Right renal pelvis (tissue), 4 donors: Measurements from ENCODE around the gene DIP2C. TPM values are rescaled to one million over a fixed set of nuclear protein-coding genes. Genes with fewer than 3 reads are reported as not detected.

ENCODE experiments used
- DNase-seq, 4 donors: peaks; one replicate each; pipeline ENCODE4 v3.0.0-alpha.2; 2013; ENCODE audit warnings: low read depth in 4 of 4, low spot score in 3 of 4, missing footprints in 1 of 4
- polyA plus RNA-seq, 4 donors: library from polyadenylated mRNA; unstranded; fragments of 120-200 nt; gene quantifications; one replicate each; pipeline ENCODE4 v1.2.1, GENCODE V29; 2013; ENCODE audit not compliant: insufficient read length in 4 of 4

DIP2C gene
- polyA plus RNA-seq, 4 donors: 19.6 to 22.4 (median 21.1) TPM

DNA sequence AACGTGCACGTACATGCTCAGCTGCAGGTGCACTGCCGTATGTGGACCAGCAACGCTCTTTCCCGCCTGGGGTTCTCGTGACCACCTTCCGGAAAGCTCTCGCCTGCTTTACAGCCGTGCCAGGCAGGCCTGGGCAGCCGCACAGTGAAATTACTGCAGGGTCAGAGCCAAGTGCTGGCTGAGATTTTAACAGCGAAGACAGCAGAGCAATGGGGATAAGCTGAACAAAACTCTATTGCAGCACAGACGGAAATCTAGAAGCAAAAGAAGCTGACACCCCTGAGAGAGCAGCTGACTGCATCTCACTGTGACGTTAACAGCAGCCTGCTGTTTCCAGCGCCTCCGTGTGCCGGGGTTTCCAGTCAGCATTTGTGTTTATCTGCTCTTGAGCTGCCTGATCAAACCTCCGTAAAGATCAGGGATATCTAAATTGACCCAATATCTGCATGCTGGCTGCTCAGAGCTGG lies 179.0 kb downstream of the DIP2C start:
- DNase-seq: no peak

DNA sequence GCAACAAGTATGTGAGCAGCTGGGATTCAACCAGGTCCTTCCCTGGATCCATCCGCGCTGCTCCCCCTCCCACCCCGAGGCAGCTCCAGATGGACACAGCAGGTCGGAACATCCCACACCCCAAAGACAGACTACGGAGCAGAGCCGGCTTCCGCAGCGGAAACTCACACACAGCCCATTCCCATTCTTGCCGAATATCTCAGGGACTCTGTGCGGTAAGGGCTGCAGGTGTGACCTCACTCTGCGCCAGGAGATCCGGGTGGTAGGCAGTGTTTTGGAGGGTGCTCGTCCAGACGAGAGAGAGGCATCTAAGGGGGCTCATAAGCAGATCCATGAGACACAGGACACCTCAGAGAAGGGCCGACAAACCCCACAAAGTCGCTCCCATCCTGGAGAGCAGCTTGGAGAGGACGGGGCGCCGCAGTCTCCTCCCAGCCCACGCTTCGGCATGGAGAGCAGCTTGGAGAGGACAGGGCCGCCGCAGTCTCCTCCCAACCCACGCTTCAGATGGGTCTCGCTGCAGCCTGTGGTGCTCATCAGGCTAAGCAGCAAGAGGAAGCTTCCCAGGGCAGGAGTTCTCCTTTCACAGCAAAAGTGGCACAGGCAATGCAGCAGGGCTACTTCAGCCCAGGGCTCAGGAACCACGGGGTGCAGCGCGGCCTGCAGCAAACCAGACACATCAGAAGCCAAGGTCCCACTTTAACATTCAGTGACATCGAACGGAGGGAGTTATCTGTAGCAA lies 179.9 kb downstream of the DIP2C start:
- DNase-seq: no peak

DNA sequence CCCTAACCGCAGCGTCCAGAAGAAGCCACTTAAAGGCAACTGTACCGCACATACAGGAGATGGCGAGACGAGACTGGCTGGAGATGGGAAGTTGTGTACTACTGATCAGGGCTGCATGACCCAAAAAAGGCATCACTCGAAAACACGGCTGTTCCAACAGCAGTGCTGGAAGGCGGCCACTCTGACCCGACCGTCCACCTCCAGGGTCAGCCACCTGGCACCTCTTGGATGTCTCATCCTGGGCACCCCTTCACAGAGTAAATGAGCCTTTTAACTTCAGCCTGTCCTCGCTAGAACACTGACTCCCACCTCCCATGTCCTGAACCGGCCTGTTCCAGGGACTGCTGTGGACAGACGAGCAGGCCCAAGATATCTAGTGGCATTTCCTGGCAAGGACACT lies 180.7 kb downstream of the DIP2C start:
- no peak for DNase-seq

DNA sequence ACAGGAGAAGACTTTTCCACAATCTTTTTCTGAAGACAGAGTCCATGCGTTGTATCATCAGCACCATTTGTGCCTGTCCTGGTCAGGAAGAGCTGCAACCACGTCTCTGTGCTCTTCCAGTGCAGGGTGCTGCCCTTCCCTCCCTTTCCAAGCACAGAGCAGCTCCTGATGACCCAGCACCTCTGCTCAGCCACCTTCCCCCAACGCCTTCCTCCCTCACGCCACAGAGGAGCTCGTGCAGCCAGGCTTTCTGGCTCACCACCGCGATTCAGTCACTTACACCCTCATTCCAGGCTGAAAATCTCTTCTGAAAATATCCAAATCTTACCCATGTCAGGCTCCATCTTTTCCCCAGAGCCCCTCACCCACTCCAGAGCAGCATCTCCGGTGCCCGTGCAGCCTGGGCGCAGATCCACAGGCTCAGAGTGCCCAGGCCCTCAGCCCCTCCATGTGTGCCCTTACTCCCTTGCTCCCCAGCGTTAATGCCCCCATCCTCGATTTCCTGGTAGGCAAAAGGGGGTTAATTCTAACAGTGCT lies 181.5 kb downstream of the DIP2C start:
- no peak for DNase-seq

DNA sequence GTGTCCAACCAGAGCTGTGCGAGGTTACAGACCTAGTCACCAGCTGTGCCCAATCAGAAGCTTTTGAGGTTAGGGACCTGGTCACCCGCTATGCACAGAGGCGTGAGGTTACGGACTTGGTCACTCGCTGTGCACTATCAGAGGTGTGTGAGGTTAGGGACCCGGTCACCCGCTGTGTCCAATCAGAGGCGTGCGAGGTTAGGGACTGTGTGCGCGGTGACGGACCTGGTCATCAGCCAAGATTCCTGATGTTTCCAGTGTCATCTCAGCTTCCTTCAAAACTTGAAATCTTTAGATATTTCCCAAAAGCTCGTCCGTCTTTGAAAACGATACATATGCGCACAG lies 182.1 kb downstream of the DIP2C start:
- DNase-seq: no peak

DNA sequence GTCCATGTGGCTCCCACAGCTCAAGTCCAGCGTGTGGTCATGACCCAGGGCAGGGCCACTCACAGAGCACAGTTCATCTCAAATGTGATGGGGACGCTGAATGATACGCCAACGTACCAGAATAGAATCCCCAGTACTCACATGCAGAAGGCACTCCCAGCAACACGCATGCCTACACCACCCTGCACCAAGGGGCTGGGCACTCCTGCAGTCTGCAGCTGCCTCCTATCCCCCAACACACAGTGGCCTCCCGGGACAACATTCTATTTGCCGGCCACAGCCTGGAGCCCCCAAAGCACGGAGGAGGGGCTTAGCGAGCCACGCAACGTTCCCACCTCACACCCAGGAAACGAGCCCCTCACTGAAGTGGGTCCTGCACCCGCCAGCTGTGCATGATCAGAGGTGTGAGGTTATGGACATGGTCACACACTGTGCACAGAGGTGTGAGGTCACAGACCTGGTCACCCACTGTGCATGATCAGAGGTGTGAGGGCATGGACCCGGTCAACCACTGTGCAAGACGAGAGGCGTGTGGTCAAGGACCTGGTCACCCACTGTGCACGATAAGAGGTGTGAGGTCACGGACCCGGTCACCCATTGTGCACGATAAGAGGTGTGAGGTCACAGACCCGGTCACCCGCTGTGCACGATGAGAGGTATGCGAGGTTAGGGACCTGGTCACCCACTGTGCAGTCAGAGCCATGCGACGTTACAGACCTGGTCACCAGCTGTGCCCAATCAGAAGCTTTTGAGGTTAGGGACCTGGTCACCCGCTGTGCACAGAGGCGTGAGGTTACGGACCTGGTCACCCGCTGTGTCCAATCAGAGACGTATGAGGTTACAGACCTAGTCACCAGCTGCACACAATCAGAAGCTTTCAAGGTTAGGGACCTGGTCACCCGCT lies 182.8 kb downstream of the DIP2C start:
- DNase-seq: no peak

DNA sequence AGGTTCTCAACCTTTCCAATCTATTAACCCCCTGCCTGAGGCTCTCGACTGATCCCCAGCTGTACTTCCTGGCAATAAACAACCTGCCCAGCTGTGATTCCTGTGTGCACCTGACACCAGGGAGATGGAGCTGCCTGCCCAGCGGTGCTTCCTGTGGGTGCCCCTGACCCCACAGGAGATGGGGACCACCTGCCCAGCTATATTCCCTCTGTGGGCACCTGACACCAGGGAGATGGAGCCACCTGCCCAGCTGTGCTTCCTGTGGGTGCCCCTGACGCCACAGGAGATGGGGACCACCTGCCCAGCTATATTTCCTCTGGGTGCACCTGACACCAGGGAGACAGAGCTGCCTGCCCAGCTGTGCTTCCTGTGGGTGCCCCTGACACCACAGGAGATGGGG lies 184.0 kb downstream of the DIP2C start:
- DNase-seq: no peak

DNA sequence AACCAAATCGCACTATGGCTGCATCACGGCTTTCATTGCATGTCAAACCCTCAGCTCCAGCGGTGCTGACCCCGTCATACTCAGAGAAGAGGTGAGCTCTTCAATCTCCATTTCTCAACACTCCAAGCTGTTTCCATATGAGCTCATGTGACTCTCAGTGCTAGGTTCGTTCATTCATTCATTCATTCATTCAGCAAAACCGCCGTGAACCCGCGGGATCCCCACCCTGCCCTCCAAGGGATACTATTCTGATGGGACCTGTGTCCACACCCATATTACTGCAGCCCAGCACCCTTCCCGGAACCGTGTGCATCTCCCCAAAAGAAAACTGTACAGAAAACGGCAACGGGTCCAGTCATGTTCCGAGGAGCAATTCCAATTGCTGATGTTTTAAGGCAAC lies 184.7 kb downstream of the DIP2C start:
- DNase-seq: no peak

DNA sequence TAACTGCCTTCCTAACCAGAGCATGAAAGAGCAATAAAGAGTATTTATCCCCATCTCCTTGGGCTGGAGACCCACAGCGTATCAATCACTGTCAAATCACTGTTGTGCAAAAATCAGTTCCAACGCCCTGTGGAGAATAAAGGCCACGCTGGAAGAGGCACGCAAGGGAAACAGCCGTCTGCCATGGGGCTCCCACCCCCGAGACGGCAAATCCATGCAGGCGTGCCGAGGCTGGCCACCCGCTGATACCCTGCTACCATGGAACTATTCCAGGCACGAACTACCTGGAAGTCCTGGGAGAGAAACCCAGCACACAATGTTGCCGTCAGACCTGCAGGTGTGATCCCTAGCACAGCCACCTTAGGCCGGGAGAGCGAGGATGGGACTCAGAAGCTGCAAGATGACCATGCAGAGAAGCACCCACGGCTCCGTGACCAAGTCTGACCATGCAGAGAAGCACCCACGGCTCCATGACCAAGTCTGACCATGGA lies 185.3 kb downstream of the DIP2C start:
- DNase-seq: no peak

DNA sequence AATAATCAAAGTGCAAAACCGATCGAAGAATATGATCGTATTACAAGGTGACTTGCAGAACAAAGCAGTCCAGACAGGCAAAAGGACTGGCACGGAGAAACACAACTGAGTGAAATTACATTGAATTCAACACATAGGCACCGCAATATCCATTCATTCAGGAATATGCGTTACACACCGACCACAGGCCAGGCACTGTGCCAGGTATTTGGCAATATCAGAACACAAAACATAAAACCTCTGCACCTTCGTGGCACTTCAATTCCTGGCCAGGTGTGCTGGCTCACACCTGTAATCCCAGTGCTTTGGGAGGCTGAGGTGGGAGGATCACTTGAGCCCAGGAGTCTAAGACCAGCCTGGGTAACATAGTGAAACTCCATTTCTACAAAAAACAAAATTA lies 187.9 kb downstream of the DIP2C start:
- DNase-seq: no peak

DNA sequence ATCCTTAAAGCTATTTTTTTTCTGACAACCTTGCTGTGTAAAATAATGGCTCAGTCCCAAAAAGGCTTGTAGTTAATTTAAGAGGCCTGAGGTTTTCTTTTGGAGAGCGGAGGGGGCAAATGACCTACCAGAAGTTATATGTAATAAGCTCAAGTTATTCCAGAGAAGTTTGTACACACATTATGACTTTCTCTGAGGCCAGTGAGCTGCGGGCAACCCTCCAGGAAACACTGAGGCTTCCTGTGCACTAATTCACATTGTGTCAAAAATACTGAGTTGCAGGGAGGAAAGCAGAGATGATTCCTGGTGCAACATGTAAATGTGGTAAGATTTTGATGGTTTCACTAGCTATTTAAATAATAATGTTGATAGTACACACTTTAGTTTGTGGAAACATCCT lies 188.6 kb downstream of the DIP2C start:
- DNase-seq: no peak

DNA sequence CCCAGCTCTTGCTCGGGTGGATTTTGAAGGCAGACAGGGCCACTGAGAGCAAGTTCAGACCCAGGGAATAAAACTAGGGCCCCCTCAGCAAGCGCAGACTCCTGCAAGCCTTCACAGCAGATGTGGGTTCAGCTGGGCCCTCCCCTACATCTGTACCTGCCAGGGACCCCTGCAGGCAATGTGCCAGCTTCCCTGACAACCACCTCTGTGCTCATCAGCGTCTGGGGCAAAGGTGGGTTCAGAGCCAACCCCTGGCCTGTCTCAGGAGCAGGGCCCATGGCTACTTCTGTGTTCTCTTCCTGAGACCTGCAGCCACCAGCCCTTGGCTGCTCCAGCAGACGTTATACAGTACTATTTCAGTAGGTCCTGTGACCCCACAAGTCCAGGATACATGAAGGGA lies 189.5 kb downstream of the DIP2C start:
- no peak for DNase-seq

DNA sequence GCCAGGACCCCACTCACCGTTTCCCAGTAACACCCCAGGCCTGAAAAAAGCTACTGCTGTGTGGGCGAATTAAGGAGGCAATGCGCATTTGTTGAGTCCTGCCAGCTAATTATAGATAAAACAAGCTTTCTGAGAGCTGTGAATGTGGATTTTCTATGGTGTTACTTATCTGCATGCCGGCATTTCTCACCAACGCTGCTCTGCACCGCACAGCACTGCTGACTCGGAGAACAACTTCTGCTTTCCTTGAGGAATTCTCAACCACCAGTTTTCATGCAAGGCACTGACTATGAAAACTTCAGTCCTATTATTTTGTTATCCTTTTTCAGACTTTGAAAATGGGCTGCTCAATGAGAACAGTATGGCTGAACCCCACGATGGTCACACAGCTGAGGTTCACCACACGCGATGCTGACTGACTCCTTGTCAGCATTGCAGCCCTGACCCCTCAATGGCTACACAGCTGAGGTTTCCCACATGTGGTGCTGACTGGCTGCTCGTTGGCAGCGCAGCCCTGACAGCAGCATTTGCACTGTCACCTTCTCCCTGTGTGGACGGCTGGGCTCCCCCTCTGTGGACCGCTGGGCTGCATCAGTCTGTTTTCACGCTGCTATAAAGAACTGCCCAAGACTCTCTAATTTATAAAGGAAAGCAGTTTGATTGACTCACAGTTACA lies 190.6 kb downstream of the DIP2C start:
- no peak for DNase-seq

DNA sequence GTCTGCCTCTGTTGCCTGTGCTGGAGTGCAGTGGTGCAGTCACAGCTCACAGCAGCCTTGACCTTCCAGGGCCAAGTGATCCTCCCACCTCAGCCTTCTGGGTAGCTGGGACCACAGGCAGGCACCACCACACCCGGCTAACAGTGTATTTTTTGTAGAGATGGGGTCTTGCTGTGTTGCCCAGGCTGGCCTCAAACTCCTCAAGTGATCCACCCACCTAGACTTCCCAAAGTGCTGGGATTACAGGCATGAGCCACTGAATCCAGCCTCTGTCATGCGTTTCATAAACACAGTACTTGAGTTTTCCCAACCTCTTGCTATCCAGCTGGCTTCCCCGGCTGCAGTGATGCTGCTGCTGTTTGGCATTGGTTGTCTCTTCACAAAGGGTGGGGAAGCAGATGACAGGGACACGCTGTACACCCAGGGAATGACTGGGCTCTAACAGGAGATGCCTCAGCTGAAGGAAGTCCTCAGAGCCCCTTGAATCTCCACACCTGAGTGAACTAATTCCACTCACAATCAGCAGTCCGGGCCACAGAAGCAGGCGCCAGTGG lies 191.5 kb downstream of the DIP2C start:
- DNase-seq: no peak

DNA sequence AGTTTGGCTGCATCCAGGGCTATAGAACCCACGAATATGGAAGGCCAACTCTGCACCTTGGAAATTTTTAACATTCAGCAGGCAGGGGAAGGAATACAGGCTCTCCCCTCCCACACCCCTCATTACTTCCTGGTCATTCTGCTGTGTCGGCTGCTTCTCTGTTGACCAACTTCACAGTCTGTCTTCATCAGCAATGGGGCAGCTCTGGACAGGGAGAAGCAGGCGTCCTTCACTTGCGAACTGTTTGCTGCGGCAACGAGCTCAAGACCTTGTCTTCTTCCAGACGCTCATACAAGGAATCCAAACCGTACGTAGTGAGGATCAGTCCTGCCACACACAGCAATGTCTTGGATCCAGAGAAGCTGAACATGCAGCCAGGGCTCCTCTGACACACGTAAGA lies 192.2 kb downstream of the DIP2C start:
- DNase-seq: no peak

DNA sequence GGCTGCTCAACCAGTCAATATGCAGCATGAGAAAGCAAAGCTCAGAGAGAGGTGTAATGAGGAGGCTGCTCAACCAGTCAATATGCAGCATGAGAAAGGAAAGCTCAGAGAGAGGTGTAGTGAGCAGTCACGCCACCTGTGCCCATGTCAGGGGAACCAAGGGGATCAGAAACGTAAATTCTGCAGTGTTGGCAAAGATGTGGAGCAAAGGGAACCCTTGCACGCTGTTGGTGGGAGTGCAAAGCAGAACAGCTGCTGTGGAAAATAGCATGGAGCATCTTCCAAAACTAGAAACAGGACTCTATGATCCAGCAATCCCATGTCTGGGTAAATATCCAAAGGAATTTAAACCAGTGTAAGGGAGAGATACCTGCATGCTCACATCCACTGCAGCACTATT lies 194.9 kb downstream of the DIP2C start:
- DNase-seq: no peak

DNA sequence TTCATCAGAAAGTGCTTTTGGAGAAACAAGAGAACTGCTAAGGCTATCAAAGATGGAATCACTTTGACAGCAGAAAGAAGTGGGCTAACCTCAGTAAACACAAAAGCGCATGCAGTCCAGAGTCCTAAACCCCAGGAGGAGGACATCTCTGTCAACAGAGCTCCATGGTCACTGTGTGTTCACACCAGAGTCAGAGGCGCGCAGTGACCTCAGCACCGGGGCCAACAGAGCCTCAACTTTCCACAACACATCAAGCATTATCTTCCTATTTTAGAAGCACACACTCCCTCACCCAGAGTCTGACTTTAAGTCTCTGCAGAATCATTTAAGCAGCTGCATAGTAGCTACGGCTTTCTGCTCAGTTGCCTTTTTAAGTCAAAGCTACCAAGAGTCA lies 195.3 kb downstream of the DIP2C start:
- DNase-seq: no peak

DNA sequence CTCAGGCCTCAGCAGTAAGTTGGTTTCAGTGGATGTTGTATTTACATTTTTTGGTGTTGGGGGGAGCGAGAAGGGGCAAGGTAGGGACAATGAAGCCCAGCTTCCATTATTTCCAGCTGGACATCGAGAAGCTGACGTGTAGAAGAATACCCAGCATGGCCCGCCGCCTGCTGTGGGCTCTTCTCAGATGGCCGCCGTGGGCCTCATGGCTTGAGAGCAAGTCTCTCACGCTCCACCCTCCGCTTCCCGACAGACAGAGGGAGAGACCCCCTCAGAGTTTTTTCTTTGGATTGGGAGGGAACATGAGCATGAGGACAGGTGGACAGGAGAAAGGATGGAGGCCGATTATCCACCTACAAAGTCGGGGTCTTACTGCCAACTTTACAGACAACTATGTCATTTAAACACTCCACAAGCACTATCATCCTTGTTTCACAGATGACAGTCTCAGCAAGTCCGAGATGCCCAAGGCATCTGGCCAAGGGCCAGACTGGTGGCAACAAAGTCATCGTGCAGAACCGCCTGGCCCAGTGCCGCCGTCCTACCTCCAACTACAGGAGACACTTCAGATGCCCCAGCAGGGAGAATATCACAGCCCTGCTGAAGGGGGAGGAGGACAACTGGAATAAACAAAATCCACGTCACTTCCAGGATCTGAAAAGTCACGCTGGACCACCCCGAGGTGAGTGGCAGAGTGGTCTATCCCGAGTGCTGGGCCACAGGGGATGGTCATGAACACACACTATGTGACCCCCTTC lies 195.9 kb downstream of the DIP2C start:
- no peak for DNase-seq

DNA sequence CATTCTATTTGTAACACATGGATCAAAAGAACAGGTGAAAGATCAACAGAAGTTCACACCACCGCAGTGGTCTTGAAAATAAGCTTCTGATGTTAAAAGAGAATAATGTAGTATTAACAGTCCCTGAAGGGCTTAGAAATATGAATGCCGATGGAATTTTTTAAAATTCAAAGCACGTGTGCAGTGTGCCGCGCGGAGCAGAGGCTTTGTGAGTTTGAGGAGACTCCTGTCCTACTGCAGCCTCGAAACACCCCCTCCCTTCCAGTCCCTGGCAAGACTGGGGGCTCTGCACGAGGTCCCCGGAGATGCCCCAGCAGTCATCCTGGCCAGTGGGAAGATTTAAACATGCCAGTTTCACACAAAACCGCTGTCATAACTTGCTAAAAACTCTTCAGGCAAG lies 196.6 kb downstream of the DIP2C start:
- no peak for DNase-seq
